HG02885 (cell line): Measurements from ENCODE around the gene NDUFB11.

Experiments used
- ATAC-seq: cut with Tn5 transposase; IDR thresholded peaks from one replicate; pipeline ENCODE4 v1.9.1; 2021; ENCODE audit warnings: mild to moderate bottlenecking; ENCODE audit not compliant: unreplicated experiment, poor library complexity

The NDUFB11 gene

GRCh38 chrX:47175588-47175980, 31.1 kb upstream of the NDUFB11 start:
- no peak for ATAC-seq

GRCh38 chrX:47174846-47175587, 30.5 kb upstream of the NDUFB11 start:
- no peak for ATAC-seq

DNA sequence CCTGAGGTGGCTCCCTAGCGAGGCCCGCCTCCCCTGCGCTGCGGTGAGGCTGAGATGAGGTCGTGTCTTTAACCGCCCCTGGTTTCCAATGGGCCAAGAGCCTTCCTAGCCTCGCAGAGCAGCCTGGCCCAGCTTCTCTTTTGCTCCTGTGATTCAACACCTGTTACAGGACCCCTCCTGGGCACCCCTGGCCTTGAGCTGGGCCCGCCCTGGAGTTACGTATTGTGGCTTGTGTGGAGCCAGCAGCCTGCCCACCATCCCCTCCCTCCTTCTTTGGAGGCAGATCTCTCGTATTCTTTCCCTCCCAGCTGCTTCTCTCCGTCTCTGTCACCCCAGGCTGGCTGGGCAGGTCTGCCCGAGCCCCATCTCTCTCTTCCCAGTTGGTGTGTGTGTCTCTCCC, 29.9 kb upstream of the NDUFB11 start:
- no peak for ATAC-seq

DNA sequence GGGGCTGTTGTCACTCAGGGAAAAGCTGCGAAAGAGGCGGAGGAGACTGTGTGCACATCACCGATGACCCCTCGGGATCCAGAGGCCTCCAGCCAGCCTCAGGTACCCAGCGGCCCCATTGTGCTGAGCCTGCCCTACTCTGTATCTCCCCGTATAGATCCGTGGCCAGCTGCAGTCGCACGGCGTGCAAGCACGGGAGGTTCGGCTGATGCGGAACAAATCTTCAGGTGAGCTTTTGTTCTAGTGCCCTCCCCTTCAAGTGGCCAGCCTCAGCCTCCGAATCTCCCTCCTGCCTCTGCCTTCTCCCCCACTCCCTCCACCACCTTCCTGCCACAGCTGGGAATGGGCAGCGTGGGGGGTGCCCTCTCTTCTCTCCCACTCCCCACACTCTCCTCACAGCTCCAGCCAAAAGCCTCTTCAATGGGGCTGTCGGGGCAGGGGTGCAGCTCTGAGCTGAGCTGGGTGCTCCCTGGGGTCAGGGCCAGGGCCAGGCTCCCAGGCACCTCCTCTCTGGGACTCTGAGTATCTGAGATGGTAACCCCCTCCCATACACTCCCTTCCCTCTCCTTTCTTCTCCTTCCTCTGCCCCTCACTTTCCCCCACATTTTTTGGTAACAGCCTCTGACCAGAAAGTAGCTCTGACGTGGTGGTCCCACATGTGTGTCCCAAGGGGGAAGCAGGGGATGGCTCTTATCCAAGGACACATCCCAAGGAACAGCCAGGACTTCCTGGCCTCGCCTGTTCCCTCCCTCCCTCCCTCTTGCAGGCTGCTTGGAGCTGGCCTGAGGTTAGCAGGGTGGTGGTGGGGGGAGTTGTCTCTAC, 28.7 kb upstream of the NDUFB11 start:
- no peak for ATAC-seq

- ATAC-seq = no peak
Measured at GRCh38 chrX:47172549-47172948, 28.0 kb upstream of the NDUFB11 start.

DNA sequence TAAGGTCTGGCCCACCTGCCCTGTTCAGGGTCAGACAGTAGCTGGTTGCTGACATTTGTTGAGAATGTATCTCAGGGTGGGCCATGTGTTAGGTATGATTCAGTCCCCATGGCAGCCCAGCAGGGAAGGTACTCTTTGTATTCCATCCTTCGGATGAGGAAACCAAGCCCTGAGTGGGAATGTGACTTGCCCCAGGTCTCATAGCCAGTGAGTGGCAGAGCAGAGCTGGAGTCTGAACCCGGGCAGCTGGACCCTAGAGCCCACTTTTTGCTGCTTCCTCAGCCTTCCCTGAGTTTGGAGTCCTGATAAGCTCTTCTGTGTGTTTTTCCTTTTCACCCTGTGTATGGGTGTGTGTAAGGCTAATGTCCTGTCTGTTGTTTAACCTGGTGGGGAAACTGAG, 27.5 kb upstream of the NDUFB11 start:
- no peak for ATAC-seq

- no peak for ATAC-seq
Measured at GRCh38 chrX:47170861-47171692, 26.6 kb upstream of the NDUFB11 start.

DNA sequence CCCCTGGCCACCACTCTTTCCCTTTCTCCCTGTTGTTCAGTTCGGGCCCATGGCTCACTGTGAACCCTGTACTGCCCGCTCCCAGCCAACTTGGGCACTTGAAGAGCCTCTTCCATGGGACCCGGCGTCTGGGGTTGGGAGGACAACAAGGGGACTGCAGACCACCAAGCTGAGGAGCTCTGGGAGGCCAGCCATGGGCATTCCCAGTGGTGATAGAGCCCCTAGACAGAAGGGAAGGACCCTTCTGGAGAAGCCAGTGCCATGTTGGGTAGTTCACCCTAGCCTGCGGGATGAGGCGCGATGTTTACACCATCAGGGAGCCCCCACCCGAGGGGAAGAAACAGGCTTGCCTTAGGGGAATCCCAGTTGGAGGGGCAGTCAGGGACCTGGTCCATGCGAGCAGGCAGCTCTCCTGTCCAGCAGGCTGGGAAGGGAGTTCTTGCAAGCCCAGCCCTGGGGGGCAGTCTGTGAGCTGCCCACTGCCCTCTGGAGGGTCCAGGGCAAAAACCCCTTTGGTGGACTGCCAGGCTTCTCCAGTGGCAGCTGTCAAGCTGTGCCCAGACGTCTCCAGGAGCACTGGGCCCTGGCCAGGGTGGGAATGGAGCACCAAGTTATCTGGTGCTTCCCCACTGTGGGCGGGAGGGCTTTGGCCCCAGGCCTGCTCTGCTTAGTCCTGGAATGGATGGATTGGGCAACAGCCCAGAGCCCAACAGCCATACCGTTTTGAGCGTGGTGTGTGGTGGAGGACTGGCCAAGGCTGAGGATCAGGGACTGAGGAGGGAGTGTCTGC, 25.4 kb upstream of the NDUFB11 start:
- ATAC-seq = no peak

GRCh38 chrX:47169273-47169672, 24.8 kb upstream of the NDUFB11 start:
- no peak for ATAC-seq

GRCh38 chrX:47168495-47169073, 24.1 kb upstream of the NDUFB11 start:
- ATAC-seq = no peak

DNA sequence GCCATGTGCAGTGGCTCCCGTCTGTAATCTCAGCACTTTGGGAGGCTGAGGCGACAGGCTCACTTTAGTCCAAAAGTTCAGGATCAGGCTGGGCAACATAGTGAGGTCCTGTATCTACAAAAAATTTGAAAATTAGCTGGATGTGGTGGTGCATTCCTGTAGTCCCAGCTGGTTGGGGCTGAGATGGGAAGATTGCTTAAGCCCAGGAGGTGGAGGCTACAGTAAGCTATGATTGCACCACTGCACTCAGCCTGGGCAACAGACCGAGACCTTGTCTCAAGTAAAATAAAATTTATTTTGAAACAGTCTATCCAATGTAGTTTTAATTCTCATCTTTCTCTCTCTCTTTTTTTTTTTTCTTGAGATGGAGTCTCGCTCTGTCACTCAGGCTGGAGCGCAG, 21.6 kb upstream of the NDUFB11 start:
- no peak for ATAC-seq

DNA sequence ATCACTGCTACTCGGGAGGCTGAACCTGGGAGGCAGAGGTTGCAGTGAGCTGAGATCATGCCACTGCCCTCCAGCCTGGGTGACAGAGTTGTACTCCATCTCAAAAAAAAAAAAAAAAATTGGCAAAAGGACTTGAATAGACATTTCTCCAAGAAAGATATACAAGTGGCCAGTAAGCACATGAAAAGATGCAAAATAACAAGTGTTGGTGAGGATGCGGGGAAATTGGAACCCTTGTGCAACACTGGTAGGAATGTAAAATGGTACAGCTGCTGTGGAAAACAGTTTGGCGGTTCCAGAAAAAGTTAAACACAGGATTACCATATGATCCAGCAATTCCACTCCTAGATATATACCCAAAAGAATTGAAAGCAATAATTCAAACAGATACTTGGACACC, 19.9 kb upstream of the NDUFB11 start:
- no peak for ATAC-seq

- ATAC-seq = no peak
Measured at GRCh38 chrX:47162927-47163583, 18.6 kb upstream of the NDUFB11 start.

GRCh38 chrX:47160781-47161180, 16.3 kb upstream of the NDUFB11 start:
- ATAC-seq = no peak

- no peak for ATAC-seq
Measured at GRCh38 chrX:47158781-47159180, 14.3 kb upstream of the NDUFB11 start.

DNA sequence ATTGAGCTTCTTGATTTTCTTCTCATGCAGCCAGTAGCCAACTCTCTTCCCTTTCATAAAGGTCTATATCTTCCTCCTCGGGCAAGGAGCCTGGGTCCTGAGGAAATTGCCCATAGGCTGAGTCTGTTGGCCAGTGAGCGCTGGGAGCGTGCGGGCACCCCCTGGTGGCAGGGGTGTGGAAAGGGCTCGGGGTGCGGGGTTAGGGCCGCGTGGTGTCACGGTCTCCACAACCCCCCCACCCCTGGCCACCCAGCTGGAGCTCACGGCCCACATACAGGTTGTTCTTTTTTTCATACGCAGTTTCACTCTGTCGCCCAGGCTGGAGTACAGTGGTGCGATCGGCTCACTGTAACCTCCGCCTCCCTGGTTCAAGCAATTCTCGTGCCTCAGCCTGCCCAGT, 13.6 kb upstream of the NDUFB11 start:
- ATAC-seq = no peak

DNA sequence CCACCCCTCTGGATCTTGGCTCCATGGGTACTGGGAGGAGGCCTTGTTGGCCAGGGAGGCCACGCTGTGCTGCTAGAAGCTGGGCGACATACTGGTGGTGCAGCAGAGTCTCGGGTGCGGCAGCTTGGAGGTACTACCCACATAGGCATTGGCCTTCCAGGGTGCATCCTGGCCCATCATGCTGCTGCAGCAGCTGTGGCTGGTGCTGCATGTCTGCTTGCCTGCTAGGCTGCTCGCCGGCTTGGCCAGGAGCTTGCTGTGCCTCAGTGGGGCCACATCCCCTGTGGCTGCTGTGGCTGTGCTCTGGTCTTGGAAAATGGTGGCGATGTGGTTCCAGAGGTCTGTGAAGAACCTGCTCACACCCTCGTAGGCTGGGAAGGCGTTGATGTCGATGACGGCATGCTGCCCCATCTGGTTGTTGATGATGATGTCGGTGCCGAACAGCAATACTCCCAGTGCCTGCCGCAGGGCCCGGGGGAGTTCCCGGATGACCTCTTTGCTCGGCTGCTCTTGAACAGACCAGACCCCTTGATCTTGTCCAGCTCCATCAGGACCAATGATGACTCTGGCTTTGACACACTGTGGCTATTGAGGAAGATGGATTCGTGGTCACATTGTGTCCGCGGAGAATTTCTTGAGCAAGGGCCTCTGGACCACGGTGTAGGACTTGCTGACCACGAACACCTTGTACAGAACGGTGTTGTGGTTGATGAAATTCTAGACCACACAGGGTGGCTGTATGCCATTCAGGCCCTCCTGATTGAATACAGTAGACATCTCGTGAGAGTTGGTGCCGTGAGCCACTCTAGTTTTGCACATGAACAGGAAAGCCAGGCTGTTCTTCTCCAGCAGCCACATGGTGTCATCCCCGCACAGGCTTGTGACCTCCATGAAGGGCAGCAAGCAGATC, 12.4 kb upstream of the NDUFB11 start:
- no peak for ATAC-seq

- no peak for ATAC-seq
Measured at GRCh38 chrX:47151435-47151834, 6.9 kb upstream of the NDUFB11 start.
